NCI-H128 (cell line): ENCODE results near the gene RAD9A.

Experiments
- DNase-seq: peaks from one replicate; lab custom pipeline; 2025; ENCODE audit not compliant: unreplicated experiment; lab: John Stamatoyannopoulos, UW

Gene RAD9A

DNA sequence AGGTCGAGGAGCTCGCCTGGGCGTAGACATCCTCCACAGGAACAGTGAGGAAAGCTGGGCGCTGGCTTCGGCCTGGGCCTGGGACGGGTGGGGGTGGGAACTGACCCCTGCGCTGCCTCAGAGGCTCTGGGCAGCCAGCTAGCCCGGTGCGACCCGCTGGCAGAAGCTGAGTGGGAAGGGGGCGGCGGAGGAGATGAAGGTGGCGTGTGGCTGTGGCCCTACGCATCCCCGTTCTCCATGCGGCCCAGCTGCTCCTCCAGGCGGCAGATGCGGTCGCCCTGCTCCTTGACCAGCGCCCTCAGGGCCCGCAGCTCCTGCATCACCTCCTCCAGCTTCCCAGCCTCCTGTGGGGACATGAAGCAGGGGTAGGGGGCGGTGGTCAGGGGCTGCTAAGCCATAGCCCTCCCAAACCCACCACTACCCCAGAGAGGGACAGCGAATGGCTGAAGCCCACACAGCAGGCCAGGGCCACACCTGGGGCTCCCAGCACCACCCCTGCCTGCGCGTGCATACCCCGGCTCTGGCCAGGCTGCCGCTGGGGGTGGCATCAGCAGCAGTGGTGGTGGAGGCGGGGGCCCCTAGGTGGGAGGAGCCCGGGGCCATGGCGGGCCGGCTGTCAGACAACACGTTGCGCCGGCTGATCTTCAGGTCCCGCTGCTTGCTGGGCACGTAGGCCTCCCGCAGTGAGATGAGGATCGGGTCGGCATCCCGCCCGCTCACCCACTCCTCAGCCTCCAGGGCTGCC, 46.5 kb downstream of the RAD9A start:
- DNase-seq, result no peak

DNA sequence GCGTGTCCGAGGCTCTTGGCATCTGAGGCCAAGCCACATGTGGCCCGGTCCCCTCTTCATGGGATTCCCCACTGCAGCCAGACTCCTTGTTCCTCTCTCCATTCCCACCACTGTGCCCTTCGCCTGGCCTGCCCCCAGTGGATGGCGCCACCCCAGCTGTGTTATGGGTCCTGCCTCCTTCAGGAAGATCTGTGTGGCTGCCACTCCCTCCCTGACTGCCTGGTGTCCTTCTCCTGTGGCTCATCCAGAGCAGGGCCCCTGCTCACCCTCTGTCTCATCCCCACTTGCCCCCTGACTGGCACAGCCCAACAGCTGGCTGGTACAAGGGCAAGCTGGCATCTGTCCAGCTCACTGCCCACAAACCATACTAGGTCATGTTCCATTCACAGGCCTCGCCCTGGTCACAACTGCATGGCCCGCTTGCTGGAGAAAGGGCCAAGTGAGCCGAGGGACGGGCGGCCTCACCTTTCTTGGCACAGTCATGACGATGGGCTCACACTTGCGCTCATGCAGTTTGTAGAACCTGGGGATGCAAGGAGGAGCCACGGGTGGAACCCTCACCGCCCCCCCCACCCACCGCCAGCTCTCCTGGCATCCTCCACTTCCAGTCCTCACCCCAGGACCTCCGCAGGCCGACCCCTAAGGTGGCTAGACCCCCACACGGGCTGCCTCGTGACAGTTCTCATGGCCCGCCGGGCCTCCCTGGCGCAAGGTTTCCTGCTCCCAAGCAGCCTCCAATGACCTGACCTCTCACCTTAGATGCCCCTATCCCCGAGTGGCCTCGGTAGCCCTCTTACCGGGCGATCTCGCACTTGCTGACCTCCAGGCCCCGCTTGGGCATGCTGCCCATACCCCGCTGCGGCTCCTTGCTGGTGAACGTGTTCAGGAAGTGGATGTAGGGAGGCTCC, 47.8 kb downstream of the RAD9A start:
- no peak for DNase-seq

DNA sequence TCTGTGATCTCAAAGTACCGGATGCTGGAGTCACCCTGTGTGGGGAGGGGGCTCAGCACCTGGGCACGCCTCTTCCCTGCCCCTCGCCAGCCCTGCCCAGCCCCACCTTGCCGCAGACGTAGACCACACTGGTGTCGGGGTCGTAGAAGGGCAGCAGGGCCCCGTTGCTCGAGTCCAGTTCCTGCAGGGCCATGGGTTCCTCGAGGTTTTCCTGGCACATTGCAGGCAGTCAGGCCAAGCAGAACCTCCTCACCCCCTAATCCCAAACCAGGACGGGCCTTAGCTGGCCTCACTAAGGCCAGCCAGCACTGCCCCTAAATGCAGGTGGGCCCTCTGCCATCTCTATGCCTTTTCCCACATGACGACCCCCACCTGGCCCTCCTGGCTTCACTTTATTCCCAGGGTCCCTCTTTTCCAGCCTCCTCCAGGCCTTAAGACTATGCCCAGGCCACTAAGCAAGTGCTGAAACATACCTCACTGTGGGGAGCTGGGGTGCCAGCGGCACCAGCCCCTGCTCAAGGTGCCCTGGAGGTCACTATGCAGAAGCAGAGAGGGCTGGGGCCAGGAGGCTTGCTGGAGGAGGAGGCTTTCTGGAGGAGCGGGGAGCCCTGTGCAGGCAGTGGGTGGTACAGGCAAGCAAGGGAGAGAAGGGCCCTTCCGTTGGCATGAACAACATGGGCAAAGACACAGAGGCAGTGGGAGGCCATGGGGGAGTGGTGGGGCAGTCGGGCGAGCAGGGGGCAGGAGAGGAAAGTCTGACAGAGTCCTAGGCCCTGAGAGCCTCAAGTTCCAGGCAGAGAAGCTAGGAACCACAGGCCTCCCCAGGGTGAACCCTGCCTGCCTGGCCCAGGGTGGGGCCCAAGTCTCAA, 48.7 kb downstream of the RAD9A start:
- no peak for DNase-seq

GRCh38 chr11:67441098-67441563, 49.3 kb downstream of the RAD9A start:
- no peak for DNase-seq

DNA sequence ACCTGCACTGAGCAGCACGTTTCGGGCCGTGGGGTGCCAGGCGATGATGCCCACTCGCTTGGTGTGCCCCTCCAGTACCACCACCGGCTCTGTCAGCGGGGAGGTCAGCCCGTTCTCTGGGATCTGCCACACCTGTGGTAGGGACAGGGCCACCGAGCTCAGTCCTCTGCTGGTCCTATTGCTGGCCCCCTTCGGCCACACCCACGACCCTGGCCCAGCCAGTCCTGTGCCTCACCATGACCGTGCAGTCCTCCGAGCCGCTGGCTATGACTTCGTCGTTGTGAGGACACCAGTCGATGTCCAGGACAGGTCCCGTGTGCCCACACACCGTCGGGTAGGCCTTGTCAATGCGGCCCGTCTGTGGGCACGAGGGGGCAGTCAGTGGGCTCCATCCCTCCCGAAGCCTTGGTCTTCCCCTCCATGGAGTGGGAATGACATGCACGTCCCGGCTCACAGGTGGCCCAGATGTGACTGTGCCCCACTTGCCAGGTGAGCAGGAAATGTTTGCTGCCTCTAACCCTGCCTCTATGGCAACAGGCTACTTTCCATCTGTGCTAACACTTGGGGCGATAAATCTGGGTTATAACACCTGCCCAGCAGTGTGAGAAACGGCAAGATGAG, 50.1 kb downstream of the RAD9A start:
- DNase-seq, result no peak

- no peak for DNase-seq
These were observed 51.0 kb downstream of the RAD9A start for GRCh38 chr11:67442504-67443404.

DNA sequence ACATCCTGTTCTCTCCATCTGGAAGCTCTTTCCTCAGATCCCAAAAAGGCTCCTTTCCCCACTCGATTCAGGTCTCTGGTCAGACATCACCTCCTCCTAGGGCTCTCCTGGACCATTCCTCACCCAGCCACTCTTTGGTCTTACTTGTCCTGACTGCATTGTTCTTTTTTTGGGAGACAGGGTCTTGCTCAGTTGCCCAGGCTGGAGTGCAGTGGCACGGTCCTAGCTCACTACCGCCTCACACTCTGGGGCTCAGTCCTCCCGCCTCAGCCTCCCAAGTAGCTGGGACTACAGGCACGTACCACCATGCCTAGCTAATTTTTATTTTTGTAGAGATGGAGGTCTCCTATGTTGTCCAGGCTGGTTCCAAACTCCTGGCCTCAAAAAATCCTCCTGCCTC, 53.7 kb downstream of the RAD9A start:
- no peak for DNase-seq
